Memory B cell (primary cell): ENCODE data around the gene LHX2.

Experiments
- ATAC-seq: fragments of 150-1000 bp; cut with Tn5 transposase; 2 replicates; pipeline ENCODE4 v1.10.0; 2021; ENCODE audit warnings: low read depth, mild to moderate bottlenecking, moderate library complexity
- DNase-seq, 2 donors: peaks; one replicate each; pipeline ENCODE4 v3.0.0; 2022; ENCODE audit warnings: low spot score in 2 of 2
- H3K27ac Mint-ChIP-seq: one replicate; pipeline ENCODE4 v1.8.0; 2022; ENCODE audit warnings: mild to moderate bottlenecking, moderate library complexity, mixed read lengths
- H3K27me3 Mint-ChIP-seq: one replicate; pipeline ENCODE4 v1.8.0; 2022; ENCODE audit warnings: mixed read lengths
- H3K36me3 Mint-ChIP-seq: one replicate; pipeline ENCODE4 v1.8.0; 2022; ENCODE audit warnings: mild to moderate bottlenecking, mixed read lengths
- H3K4me1 Mint-ChIP-seq: one replicate; pipeline ENCODE4 v1.8.0; 2022; ENCODE audit warnings: mixed read lengths
- H3K4me3 Mint-ChIP-seq: one replicate; pipeline ENCODE4 v1.8.0; 2022; ENCODE audit warnings: mild to moderate bottlenecking, moderate library complexity, mixed read lengths
- H3K9me3 Mint-ChIP-seq: one replicate; pipeline ENCODE4 v1.8.0; 2022; ENCODE audit warnings: mixed read lengths

Gene LHX2

DNA sequence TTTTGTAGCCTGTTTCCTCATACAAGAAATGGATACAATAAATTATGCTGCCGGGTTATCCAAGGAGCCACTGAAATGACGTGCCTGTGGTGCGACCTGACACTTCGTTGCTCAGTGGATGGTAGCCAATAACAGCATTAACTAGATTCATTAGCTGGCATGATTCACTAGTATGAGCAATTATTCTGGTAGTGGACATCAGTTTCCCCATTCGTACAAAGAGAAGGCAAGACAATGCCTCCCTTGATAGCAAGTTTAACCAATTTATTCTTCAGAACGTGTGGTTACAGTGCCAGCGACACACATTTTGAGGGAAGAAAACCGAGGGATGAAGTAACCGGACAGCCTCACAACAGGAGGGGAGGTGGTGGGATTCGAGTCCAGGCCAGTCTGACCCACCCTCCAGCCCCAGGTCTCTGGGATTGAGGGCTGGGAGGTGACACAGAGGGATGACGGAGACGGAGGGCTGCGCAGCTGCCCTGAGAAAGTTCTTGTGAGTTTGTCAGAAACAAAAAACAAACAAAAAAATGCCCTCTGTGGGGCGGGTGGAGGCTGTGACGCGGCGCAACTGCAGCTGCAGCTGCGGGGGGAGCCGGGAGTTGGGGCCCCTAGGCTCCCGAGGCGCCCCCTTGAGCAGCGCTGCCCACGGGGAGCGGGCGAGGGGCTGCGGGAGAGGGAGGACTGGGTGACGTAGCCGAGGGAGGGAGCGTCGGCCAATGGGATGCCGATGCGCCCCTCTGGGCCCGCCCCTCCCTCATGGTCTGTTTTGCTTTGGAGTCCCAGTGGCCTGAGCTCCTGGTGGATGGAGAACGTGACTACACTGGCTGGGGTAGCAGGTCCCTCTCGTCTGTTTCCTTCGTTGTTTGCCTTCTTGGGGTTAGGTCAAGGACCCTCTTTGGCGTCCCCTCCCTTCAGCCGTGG lies 10.9 kb downstream of the LHX2 start:
- peaks cover 16% of the 10 kb centered on the region for H3K4me1 Mint-ChIP-seq
- peaks cover 1% of the 10 kb centered on the region for H3K9me3 Mint-ChIP-seq
- no peak overlapping the region for H3K4me3 Mint-ChIP-seq
- ATAC-seq: no peak
- H3K27ac Mint-ChIP-seq: no peak overlapping the region
- no peak for DNase-seq
- H3K36me3 Mint-ChIP-seq: peaks cover 3% of the 10 kb centered on the region
- peaks cover 29% of the 10 kb centered on the region for H3K27me3 Mint-ChIP-seq

DNA sequence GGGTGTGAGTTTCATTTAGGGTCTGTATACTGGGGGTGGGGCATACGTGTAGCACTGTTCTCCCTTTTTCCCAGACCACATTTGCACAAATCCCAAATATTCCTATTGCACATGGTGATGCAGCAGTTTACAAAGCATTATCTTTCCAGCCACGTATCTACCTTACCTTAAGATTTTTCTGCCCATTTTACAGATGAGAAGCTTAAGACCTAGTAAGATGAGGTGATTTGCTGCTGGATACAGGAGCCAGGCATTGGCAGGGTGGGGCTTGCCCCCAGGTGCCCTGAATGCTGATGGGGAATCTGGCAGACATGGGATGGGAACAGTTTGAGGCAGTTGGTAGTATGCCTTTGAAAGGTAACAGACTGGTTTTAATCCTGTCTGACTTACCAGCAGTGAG lies 12.5 kb downstream of the LHX2 start:
- H3K4me1 Mint-ChIP-seq: peaks cover 11% of the 10 kb centered on the region
- DNase-seq: no peak
- H3K36me3 Mint-ChIP-seq: no peaks in the 10 kb centered on the region
- peaks cover 25% of the 10 kb centered on the region for H3K27me3 Mint-ChIP-seq
- H3K9me3 Mint-ChIP-seq: peaks cover 1% of the 10 kb centered on the region
- H3K4me3 Mint-ChIP-seq: no peak overlapping the region
- ATAC-seq: no peak
- H3K27ac Mint-ChIP-seq: no peak overlapping the region

DNA sequence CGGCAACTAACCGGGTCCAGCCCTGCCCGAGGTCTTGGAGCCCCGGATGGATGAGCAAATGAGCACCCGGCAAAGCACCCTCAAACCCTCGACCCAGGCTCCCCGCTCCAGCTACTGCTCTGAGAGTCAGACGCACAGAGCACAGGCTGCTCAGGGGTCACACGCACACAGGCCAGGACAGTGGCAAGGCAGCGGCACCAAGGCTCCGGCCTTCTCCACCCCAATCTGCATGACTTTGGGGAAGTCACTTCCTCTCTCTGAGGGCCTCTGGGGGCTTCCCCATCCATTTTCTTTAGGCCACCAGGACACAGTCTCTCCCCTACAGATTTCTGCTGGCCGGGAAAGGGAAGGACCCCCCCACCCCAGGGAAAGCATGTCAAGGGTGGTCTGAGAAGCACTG lies 18.0 kb downstream of the LHX2 start:
- Mint-ChIP-seq H3K27me3 (peaks cover 8% of the 10 kb centered on the region), H3K4me1 (peaks cover 3% of the 10 kb centered on the region), H3K36me3 (no peaks in the 10 kb centered on the region), H3K4me3 (no peak overlapping the region), H3K9me3 (no peaks in the 10 kb centered on the region), H3K27ac (no peak overlapping the region)
- ATAC-seq (no peak), DNase-seq (no peak)

DNA sequence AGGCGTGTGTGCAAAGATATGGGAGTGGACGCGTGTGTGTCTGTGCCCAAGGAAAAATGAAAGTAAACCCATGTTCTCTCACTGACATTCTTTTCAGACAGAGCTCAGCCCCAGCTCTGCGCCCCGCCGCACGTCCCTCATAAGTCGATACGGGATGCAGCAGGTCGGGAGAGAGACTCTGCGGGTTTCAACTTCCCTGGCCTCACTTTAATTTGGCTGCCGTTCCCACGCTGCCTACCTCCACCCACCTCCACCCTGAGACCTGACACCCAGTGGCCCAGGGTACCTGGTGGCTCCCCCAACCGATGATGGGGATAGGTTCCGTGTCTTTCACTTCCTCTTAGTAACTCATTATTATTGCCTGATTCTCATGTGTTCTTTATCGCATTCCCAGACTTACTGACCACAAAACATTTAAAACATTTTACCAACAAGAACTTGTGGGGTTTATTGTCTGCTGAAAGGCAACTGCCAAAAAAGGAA lies 19.4 kb downstream of the LHX2 start:
- H3K4me3 Mint-ChIP-seq: peak overlapping the region; percentile 43
- DNase-seq (no peak), ATAC-seq (peak; percentile 54)
- H3K9me3 Mint-ChIP-seq: no peaks in the 10 kb centered on the region
- H3K36me3 Mint-ChIP-seq: no peaks in the 10 kb centered on the region
- H3K4me1 Mint-ChIP-seq: peaks cover 3% of the 10 kb centered on the region
- peaks cover 11% of the 10 kb centered on the region for H3K27me3 Mint-ChIP-seq
- no peak overlapping the region for H3K27ac Mint-ChIP-seq

DNA sequence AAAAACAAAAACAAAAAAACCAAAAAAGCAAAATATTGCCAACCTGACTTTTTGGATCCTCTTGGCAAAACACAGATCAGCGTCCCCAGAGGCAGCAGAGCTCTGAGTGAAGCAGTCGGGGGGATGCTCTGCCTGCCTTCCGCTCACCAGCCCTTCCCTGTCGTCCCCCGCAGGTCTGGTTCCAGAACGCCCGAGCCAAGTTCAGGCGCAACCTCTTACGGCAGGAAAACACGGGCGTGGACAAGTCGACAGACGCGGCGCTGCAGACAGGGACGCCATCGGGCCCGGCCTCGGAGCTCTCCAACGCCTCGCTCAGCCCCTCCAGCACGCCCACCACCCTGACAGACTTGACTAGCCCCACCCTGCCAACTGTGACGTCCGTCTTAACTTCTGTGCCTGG lies 20.7 kb downstream of the LHX2 start:
- Mint-ChIP-seq H3K9me3 (no peaks in the 10 kb centered on the region), H3K27me3 (peaks cover 14% of the 10 kb centered on the region), H3K4me3 (no peak overlapping the region), H3K27ac (no peak overlapping the region), H3K4me1 (peaks cover 3% of the 10 kb centered on the region), H3K36me3 (no peaks in the 10 kb centered on the region)
- DNase-seq (no peak), ATAC-seq (no peak)

DNA sequence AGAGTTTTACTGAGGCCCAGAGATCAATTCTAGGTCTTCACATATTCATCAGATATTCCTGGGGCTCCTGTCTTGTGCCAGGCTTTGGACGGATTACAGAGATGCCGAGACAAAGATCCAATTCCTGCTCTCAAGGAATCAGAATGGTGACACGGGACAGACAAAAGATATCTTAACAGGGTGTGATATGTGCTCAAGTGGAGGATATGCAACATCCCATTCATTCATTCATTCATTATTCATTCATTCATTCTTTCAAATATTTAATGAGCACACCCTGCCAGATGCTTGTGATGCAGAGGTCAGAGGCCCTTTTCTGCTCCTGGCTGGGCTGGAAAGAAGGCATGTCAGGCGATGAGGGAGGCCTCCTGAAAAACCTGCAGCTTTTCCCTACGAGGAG lies 21.8 kb downstream of the LHX2 start:
- DNase-seq (no peak), ATAC-seq (no peak)
- Mint-ChIP-seq H3K27ac (no peak overlapping the region), H3K27me3 (peaks cover 14% of the 10 kb centered on the region), H3K4me3 (no peak overlapping the region), H3K36me3 (no peaks in the 10 kb centered on the region), H3K4me1 (peaks cover 3% of the 10 kb centered on the region), H3K9me3 (no peaks in the 10 kb centered on the region)

DNA sequence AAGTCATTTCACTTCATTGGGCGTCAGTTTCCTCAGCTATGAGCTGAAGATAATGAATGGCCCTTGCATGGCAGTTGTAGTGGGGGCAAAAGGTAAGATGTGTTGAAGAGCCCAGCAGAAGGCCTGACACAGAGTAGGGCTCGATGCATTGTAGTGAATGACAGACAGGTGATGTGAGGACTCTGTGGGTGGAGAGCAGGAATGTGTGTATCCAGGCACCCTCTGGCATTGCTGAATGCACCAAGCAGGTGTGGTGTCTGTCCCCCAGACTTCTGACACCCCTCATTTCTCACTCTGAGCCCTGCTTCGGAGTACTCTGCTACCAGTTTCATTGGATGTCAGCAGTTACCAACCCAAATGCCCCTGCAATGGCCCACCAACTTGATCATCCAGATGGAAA lies 22.4 kb downstream of the LHX2 start:
- Mint-ChIP-seq H3K27ac (no peak overlapping the region), H3K4me3 (no peak overlapping the region), H3K4me1 (peaks cover 3% of the 10 kb centered on the region), H3K9me3 (no peaks in the 10 kb centered on the region), H3K36me3 (no peaks in the 10 kb centered on the region), H3K27me3 (peaks cover 16% of the 10 kb centered on the region)
- no peak for ATAC-seq
- DNase-seq: no peak

DNA sequence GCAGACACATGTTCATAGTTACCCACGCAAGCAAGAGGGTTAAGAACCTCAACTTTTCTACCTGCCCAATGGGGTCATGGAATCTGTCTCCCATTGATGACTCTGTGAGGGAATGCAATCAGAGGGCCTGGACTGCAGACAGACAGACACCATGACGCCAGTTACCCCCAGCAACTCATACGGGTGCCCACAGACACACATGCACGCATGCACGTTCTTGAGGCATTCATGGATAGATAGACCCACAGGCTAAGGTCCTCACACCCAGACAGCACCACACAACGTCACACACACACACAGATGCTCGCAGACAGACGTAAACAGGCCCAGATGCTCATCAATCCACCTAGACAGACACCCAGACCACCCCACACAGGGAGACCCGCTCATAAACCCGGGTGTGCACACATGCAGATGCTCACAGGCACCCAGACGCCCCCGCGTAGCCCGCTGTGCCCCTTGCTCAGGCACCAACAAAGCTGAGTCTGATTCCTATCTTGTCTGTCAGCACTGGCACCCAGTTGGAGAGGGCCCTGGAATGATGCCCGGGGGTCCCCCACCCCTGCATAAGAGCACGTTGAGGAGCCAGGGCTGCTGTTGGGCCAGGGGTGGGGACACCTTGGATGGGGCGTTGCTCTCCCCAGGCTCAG lies 23.6 kb downstream of the LHX2 start:
- ATAC-seq (no peak), DNase-seq (no peak)
- Mint-ChIP-seq H3K27ac (no peak overlapping the region), H3K4me1 (peaks cover 3% of the 10 kb centered on the region), H3K4me3 (no peak overlapping the region), H3K27me3 (peaks cover 18% of the 10 kb centered on the region), H3K36me3 (no peaks in the 10 kb centered on the region), H3K9me3 (peaks cover 1% of the 10 kb centered on the region)

DNA sequence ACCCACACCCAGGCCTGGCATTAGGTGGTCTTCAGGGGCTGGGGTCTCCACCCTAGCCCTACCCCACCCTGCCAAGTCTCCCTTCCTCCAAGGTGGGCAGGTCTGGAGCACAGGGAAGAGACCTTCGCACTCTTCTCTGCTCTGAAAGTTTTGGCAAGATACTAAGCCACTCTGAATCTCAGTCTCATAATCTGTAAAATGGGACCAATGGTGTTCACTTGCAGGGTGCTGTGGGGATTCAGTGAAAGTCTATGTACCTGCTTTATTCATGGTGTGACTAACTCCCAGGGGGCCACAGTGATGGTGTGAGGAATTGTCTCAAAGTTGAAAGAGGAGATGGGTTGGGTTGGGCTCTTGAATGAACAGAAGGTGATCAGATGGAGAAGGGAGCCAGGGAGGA lies 25.0 kb downstream of the LHX2 start:
- no peak overlapping the region for H3K27ac Mint-ChIP-seq
- peaks cover 20% of the 10 kb centered on the region for H3K27me3 Mint-ChIP-seq
- H3K4me3 Mint-ChIP-seq: no peak overlapping the region
- no peaks in the 10 kb centered on the region for H3K36me3 Mint-ChIP-seq
- ATAC-seq: no peak
- H3K4me1 Mint-ChIP-seq: peaks cover 8% of the 10 kb centered on the region
- no peak for DNase-seq
- H3K9me3 Mint-ChIP-seq: peaks cover 1% of the 10 kb centered on the region

DNA sequence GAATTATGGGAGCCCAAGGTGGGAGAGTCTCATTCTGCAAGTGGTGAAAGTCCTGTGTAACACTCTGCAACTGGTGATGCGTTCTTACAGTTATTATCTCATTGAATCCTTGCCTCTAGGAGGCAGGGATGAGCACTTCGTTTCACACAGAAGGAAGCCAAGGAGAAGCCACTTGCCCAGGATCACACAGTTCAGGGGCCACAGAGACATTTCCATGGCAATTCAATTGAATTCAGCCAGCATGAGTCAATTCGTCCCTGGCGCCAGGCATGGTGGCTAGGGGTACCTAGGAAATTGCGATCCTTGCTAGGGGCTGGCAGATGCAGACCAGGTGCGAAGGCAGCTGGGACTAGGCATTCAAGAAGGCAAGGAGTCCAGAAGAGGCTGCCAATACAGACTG lies 26.2 kb downstream of the LHX2 start:
- no peak overlapping the region for H3K4me3 Mint-ChIP-seq
- H3K4me1 Mint-ChIP-seq: peaks cover 9% of the 10 kb centered on the region
- no peak for DNase-seq

DNA sequence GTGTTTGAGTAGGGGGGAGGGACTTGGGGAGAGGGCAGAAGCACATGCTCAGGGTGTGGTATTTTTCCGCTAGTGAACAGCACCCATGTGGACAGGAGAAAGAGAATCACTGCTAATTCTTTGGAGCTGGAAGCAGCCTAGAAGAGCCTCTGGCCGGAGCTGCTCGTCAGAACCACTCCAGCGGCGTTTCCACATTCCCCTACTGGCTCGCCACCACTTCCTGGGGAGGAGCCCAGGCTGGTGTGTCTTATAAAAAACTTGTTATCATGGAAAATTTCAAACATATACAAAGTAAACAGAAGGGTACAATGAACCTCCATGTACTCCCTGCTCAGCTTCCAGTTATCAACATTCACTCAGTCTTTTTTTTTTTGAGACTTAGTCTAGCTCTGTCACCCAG lies 26.7 kb downstream of the LHX2 start:
- peaks cover 22% of the 10 kb centered on the region for H3K27me3 Mint-ChIP-seq
- no peak for ATAC-seq
- no peak overlapping the region for H3K27ac Mint-ChIP-seq
- no peaks in the 10 kb centered on the region for H3K36me3 Mint-ChIP-seq
- H3K4me1 Mint-ChIP-seq: peaks cover 9% of the 10 kb centered on the region
- no peak overlapping the region for H3K4me3 Mint-ChIP-seq
- DNase-seq: no peak
- peaks cover 1% of the 10 kb centered on the region for H3K9me3 Mint-ChIP-seq

More for the DNA sequence above, 26.2 kb downstream of the LHX2 start:
- Mint-ChIP-seq H3K9me3 (peaks cover 1% of the 10 kb centered on the region), H3K27me3 (peaks cover 22% of the 10 kb centered on the region), H3K27ac (no peak overlapping the region), H3K36me3 (no peaks in the 10 kb centered on the region)
- ATAC-seq: no peak

DNA sequence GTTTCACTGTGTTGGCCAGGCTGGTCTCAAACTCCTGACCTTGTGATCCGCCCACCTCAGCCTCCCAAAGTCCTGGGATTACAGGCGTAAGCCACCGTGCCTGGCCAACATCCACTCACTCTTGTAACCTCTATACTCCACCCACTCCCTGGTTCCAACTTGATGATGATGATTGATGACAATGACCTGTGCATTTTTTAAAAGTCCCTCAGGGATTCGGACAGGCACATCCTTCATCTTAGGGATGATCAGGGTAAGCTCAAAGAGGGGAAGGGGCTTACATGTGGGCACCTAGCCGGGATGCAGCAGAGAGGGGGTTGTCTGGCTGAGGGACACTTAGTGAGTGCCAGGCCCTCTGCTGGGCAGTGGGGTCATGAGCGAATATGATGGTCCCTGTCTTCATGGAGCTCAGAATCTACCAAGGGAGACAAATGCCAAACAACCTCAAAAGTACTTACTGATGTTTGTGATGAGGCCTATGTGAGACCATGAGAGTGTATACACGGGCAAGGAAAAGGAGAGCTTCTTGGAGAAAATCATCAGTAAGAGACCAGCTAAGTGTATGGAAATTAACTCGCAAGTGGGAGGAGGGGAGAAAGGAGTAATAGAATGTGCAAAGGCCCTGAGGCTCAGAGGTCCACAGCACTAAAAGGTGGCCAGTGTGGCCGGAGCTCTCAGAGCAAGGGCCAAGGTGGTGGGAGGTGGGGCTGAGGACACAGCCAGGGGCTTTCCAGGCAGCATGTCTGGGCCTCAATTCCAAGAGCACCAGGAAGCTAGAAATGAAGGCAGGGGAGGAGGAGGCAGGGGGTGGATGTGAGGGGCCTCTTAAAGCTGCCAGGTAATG lies 27.4 kb downstream of the LHX2 start:
- no peak for ATAC-seq
- Mint-ChIP-seq H3K4me1 (peaks cover 9% of the 10 kb centered on the region), H3K9me3 (peaks cover 1% of the 10 kb centered on the region), H3K36me3 (no peaks in the 10 kb centered on the region), H3K27ac (no peak overlapping the region), H3K27me3 (peaks cover 19% of the 10 kb centered on the region), H3K4me3 (no peak overlapping the region)
- no peak for DNase-seq

DNA sequence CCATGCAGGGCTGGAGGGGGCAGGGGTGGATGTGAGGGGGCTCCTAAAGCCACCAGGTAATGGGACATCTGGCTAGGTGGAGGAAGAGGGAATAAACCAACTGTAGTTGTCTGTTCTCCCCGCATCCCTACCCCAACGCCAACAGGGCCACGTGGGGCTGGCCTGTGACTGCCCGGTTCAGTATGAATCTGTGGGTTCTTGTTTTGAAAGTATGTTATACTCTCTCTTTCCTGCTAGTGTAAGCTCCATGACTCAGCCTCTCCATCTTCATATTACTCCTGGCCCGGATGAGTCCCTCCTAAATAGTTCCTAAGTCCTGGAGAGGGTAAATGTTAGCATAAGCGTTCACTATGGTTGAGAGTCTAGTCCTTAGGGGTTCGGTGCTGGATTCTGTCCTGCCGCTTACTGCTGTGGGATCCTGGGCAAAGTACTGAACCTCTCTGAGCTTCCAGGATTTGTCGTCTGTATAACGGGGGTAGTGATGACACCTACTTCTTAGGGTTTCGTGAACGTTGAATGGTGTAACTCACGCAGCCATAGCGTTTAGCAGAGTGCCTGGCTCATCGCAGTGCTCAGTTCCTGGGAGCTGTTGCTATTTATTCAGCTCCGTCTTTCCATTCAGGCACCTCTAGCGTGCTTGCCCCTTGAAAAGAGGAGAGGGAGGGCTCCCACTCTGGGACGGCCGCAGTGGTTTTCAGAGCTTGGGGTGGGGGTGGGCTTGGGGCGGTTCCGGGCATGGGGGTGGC lies 28.8 kb downstream of the LHX2 start:
- Mint-ChIP-seq H3K4me3 (peak overlapping the region; percentile 48), H3K9me3 (peaks cover 1% of the 10 kb centered on the region), H3K27ac (no peak overlapping the region), H3K27me3 (peaks cover 24% of the 10 kb centered on the region), H3K4me1 (peaks cover 9% of the 10 kb centered on the region), H3K36me3 (no peaks in the 10 kb centered on the region)
- no peak for DNase-seq
- peak; percentile 48 for ATAC-seq
